WERI-Rb-1 (cell line): Measurements from ENCODE around the gene TRIM67.
"Not testable (repeated sequence)": the region's sequence is repeated elsewhere in the genome, so short reads cannot be mapped to it uniquely, and the experiment has no call there.

Source experiments
- DNase-seq: peaks from one replicate; pipeline ENCODE4 v3.0.0-alpha.2; 2020
- H3K27ac ChIP-seq: fragments of 250-450 bp; sonication (Bioruptor Pico); 2 replicates; pipeline ENCODE4 v1.5.1; 2020; ENCODE audit warnings: mild to moderate bottlenecking, moderate library complexity
- H3K27me3 ChIP-seq: fragments of 250-450 bp; sonication (Bioruptor Pico); 2 replicates; pipeline ENCODE4 v1.5.1; 2021; ENCODE audit warnings: mild to moderate bottlenecking, low read depth, moderate library complexity; ENCODE audit not compliant: insufficient read depth, severe bottlenecking
- H3K36me3 ChIP-seq: fragments of 250-450 bp; sonication (Bioruptor Pico); 2 replicates; pipeline ENCODE4 v1.5.1; 2020; ENCODE audit warnings: mild to moderate bottlenecking, moderate library complexity
- H3K4me3 ChIP-seq: 2 replicates; pipeline ENCODE4 v1.5.1; 2011; ENCODE audit warnings: low read depth, mild to moderate bottlenecking, control low read depth, low read length
- H3K9me3 ChIP-seq: fragments of 250-450 bp; sonication (Bioruptor Pico); 2 replicates; pipeline ENCODE4 v1.5.1; 2021; ENCODE audit warnings: mild to moderate bottlenecking, moderate library complexity; ENCODE audit not compliant: severe bottlenecking
- TF ChIP-seq, protein P1 (sequence below): IDR thresholded peaks from 2 replicates; pipeline ENCODE4 v1.5.1; 2011; ENCODE audit warnings: low read depth, mild to moderate bottlenecking, control low read depth, inconsistent platforms, low read length

The TRIM67 gene

DNA sequence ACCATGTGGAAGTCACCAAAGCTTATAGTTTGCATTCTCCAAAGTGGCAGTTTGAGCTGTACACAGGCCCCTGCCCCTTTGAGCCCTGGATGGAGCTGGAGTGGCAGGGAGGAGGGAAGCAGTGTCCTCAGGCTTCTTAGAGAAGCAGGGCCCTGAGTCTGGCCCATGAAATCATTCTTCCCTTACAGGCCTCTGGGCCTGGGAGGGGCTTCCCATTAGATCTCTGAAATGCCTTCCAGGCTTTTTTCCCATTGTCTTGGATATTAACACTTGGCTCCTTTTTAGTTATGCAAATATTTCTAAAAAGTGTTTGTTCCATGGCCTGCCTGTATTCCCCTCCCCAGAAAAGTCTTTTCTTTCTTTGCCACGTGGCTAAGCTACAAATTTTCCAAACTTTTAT, 10.0 kb upstream of the TRIM67 start:
- Histone ChIP-seq H3K27ac (no peak overlapping the region), H3K4me3 (no peak overlapping the region), H3K27me3 (no peaks in the 10 kb centered on the region), H3K36me3 (no peaks in the 10 kb centered on the region), H3K9me3 (peaks cover 9% of the 10 kb centered on the region)
- TF ChIP-seq, protein P1, sequence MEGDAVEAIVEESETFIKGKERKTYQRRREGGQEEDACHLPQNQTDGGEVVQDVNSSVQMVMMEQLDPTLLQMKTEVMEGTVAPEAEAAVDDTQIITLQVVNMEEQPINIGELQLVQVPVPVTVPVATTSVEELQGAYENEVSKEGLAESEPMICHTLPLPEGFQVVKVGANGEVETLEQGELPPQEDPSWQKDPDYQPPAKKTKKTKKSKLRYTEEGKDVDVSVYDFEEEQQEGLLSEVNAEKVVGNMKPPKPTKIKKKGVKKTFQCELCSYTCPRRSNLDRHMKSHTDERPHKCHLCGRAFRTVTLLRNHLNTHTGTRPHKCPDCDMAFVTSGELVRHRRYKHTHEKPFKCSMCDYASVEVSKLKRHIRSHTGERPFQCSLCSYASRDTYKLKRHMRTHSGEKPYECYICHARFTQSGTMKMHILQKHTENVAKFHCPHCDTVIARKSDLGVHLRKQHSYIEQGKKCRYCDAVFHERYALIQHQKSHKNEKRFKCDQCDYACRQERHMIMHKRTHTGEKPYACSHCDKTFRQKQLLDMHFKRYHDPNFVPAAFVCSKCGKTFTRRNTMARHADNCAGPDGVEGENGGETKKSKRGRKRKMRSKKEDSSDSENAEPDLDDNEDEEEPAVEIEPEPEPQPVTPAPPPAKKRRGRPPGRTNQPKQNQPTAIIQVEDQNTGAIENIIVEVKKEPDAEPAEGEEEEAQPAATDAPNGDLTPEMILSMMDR: no peak
- DNase-seq: no peak

DNA sequence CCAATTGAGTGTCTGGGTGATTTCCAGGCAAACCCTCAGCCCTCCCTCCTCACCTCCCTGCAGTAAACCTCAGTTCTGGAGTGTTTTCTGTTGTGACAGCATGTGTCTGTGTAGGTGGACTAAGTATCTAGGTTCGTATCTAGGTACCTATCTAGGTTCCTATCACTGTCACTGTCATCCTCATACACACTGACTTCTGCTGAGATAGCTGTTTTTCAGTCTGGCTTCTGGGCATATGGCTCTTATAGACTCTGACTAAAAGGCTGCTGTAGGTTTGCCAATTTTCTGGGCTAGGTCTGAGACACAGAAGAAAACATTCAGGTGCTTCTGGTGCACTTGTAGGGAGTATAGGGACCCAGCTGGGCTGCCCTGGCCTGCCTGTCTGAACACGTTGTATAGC, 8.1 kb upstream of the TRIM67 start:
- H3K27ac ChIP-seq: no peak overlapping the region

DNA sequence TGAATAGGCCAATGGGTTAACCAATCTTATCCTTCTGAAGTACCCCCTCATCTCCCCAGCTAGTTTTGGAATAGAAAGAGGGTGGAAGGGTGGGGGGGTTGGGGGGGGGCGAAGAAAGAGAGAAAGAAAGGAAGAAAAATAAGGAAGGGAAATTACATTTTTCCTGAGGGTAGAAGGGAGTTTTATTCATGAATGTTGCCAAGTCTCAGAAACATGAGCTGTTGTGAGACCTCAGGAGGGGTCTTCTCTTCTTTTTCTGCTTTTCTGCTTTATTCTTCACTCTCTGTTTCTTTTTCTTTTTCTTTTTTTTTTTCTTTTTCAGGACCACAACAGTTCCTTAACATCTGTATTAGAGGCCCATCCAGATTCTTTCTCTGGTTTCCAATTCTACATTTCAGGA, 6.0 kb upstream of the TRIM67 start:
- TF ChIP-seq, protein P1: no peak
- Histone ChIP-seq H3K9me3 (peaks cover 9% of the 10 kb centered on the region), H3K4me3 (no peak overlapping the region), H3K36me3 (no peaks in the 10 kb centered on the region), H3K27me3 (no peaks in the 10 kb centered on the region), H3K27ac (no peak overlapping the region)
- DNase-seq: no peak

More for the DNA sequence above, 8.1 kb upstream of the TRIM67 start:
- Histone ChIP-seq H3K9me3 (peaks cover 9% of the 10 kb centered on the region), H3K27me3 (no peaks in the 10 kb centered on the region), H3K36me3 (no peaks in the 10 kb centered on the region), H3K4me3 (no peak overlapping the region)
- TF ChIP-seq, protein P1: no peak
- no peak for DNase-seq

DNA sequence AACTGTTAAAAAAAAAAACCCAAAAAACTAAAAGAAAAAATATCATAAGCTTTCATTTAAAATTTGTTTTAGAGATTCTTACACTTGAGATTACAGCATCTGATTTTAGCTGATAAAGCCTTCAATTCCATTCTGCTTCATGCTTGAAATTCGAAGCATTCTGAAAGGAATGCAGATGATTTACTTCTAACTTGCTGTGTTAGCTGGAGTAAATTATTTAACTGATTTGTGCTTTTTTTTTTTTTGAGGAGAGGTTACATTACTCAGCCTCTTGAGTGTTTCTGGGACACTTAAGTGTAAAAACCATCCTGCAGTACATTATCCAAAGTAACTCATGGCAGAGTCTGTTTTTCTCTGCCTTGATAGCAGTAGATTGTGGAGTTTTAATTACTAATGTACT, 4.5 kb upstream of the TRIM67 start:
- Histone ChIP-seq H3K4me3 (no peak overlapping the region), H3K27me3 (no peaks in the 10 kb centered on the region), H3K36me3 (no peaks in the 10 kb centered on the region), H3K9me3 (peaks cover under 1% of the 10 kb centered on the region), H3K27ac (no peak overlapping the region)
- TF ChIP-seq, protein P1: no peak
- DNase-seq: no peak

DNA sequence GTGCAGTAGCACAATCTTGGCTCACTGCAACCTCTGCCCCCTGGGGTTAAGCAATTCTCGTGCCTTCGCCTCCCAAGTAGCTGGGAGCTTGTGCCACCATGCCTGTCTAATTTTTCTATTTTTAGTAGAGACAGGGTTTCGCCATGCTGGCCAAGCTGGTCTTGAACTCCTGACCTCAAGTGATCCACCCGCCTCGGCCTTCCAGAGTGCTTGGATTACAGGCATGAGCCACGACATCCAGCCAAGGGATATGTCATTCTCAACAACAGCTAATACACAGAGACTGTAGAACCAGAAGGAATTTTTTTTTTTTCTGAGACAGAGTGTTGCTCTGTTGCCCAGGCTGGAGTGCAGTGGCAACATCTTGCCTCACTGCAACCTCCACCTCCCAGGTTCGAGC, 3.7 kb upstream of the TRIM67 start:
- H3K36me3 ChIP-seq, H3K9me3 ChIP-seq, H3K4me3 ChIP-seq, DNase-seq, H3K27ac ChIP-seq, H3K27me3 ChIP-seq: not testable (repeated sequence)

DNA sequence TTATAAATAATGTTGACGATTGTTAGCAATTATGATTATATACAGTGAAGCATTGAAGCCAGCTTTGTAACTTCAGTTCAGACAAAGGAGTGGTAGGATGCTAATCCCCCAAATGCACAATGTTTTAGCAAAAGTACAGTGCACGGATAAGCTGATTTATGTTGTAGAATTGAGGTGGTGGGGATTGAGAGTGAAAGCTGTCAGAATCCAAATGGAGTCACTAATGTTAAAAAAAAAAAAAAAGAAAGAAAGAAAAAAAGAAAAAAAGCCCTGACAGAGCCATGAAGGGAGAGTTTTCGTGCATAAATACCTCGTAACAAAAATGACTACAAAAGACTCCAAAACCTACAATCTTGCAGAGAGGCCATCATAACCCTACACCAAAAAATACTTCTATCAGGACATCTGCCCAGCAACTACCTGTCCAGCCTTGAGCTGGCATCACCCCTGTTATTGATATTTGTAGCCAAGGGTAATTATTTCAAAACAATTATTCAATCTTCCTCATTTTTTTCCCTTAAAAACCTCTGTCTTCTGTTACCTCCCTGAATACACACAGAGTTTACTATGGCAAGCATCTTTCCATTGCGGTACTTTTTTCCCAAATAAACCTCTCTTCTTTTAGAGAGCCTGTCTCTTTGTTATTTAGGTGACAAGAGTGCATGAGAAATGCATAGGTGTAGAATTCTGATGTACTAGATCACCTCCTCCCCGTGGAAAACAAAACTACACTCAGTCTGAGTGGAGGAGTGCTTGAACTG, 2.5 kb upstream of the TRIM67 start:
- Histone ChIP-seq H3K27me3 (peaks cover 14% of the 10 kb centered on the region), H3K27ac (no peak overlapping the region), H3K9me3 (peaks cover 4% of the 10 kb centered on the region), H3K36me3 (no peaks in the 10 kb centered on the region), H3K4me3 (no peak overlapping the region)
- TF ChIP-seq, protein P1: no peak
- no peak for DNase-seq
